H9 (cell line): ENCODE results near the gene SLC9A2. TPM values are rescaled to one million over a fixed set of nuclear protein-coding genes. Genes with fewer than 3 reads are reported as not detected.

Experiments
- DNase-seq: peaks from one replicate; pipeline ENCODE4 v3.0.0-alpha.2; 2017
- H2AFZ ChIP-seq: one replicate; pipeline ENCODE4 v1.6.1; 2013; ENCODE audit warnings: mild to moderate bottlenecking, low read length, control low read depth, moderate library complexity
- H2AK5ac ChIP-seq: 2 replicates; pipeline ENCODE4 v1.6.1; 2013; ENCODE audit warnings: low read length, control low read depth, mixed read lengths; ENCODE audit not compliant: insufficient read length
- H2BK120ac ChIP-seq: one replicate; pipeline ENCODE4 v1.6.1; 2013; ENCODE audit warnings: low read depth, mild to moderate bottlenecking, low read length, control low read depth, inconsistent platforms; ENCODE audit not compliant: poor library complexity, severe bottlenecking
- H2BK12ac ChIP-seq: 2 replicates; pipeline ENCODE4 v1.6.1; 2013; ENCODE audit warnings: low read length, control low read depth, mixed read lengths, low read depth; ENCODE audit not compliant: insufficient read length
- H2BK15ac ChIP-seq: 2 replicates; pipeline ENCODE4 v1.6.1; 2013; ENCODE audit warnings: low read depth, low read length, control low read depth
- H2BK20ac ChIP-seq: one replicate; pipeline ENCODE4 v1.6.1; 2013; ENCODE audit warnings: low read depth, mild to moderate bottlenecking, low read length, control low read depth, inconsistent platforms; ENCODE audit not compliant: poor library complexity, severe bottlenecking
- H2BK5ac ChIP-seq: 2 replicates; pipeline ENCODE4 v1.6.1; 2013; ENCODE audit warnings: low read length, control low read depth, mixed read lengths; ENCODE audit not compliant: insufficient read length
- H3K14ac ChIP-seq: 2 replicates; pipeline ENCODE4 v1.6.1; 2013; ENCODE audit warnings: low read length, control low read depth; ENCODE audit not compliant: insufficient read depth
- H3K18ac ChIP-seq: 2 replicates; pipeline ENCODE4 v1.6.1; 2013; ENCODE audit warnings: low read depth, mild to moderate bottlenecking, mixed read lengths, low read length, control low read depth; ENCODE audit not compliant: insufficient read length
- H3K23ac ChIP-seq: 2 replicates; pipeline ENCODE4 v1.6.1; 2013; ENCODE audit warnings: low read length, control low read depth, mixed read lengths, low read depth; ENCODE audit not compliant: insufficient read length
- H3K23me2 ChIP-seq: 2 replicates; pipeline ENCODE4 v1.6.1; 2013; ENCODE audit warnings: low read depth, mild to moderate bottlenecking, mixed read lengths, low read length, control low read depth; ENCODE audit not compliant: insufficient read length, poor library complexity, severe bottlenecking
- H3K27ac ChIP-seq: 2 replicates; pipeline ENCODE4 v1.5.1; 2013; ENCODE audit warnings: low read length, control low read depth, mixed read lengths, low read depth; ENCODE audit not compliant: insufficient read length
- H3K27me3 ChIP-seq: 2 replicates; pipeline ENCODE4 v1.6.1; 2013; ENCODE audit warnings: low read length, control low read depth, inconsistent platforms; ENCODE audit not compliant: insufficient read depth
- H3K4ac ChIP-seq: 2 replicates; pipeline ENCODE4 v1.6.1; 2013; ENCODE audit warnings: low read depth, mild to moderate bottlenecking, control low read depth, inconsistent platforms, low read length, moderate library complexity
- H3K4me1 ChIP-seq: 2 replicates; pipeline ENCODE4 v1.6.1; 2013; ENCODE audit warnings: low read length, control low read depth, inconsistent platforms; ENCODE audit not compliant: insufficient read depth
- H3K4me2 ChIP-seq: 2 replicates; pipeline ENCODE4 v1.6.1; 2013; ENCODE audit warnings: low read length, control low read depth, mixed read lengths; ENCODE audit not compliant: insufficient read length, insufficient read depth
- H3K56ac ChIP-seq: 2 replicates; pipeline ENCODE4 v1.6.1; 2013; ENCODE audit warnings: low read depth, mild to moderate bottlenecking, mixed read lengths, low read length, control low read depth; ENCODE audit not compliant: insufficient read length
- H3K79me1 ChIP-seq: 2 replicates; pipeline ENCODE4 v1.6.1; 2013; ENCODE audit warnings: low read depth, mild to moderate bottlenecking, moderate library complexity, low read length, control low read depth, inconsistent platforms; ENCODE audit not compliant: insufficient read depth, poor library complexity, severe bottlenecking
- H3K79me2 ChIP-seq: 2 replicates; pipeline ENCODE4 v1.6.1; 2013; ENCODE audit warnings: low read length, control low read depth, inconsistent platforms; ENCODE audit not compliant: insufficient read depth
- H3K9ac ChIP-seq: 2 replicates; pipeline ENCODE4 v1.6.1; 2013; ENCODE audit warnings: low read length, control low read depth, mixed read lengths; ENCODE audit not compliant: insufficient read length; ENCODE audit errors: extremely low read depth
- H3K9me3 ChIP-seq: one replicate; pipeline ENCODE4 v1.6.1; 2013; ENCODE audit warnings: low read depth, low read length, inconsistent platforms; ENCODE audit not compliant: control insufficient read depth
- H3T11ph ChIP-seq: one replicate; pipeline ENCODE4 v1.6.1; 2013; ENCODE audit warnings: mild to moderate bottlenecking, low read length, control low read depth, inconsistent platforms
- H4K20me1 ChIP-seq: one replicate; pipeline ENCODE4 v1.6.1; 2013; ENCODE audit not compliant: control insufficient read depth, insufficient read length, insufficient read depth
- H4K5ac ChIP-seq: 2 replicates; pipeline ENCODE4 v1.6.1; 2013; ENCODE audit warnings: low read depth, mild to moderate bottlenecking, mixed read lengths, low read length, control low read depth; ENCODE audit not compliant: insufficient read length
- H4K8ac ChIP-seq: replicated peaks from 2 replicates; pipeline ENCODE4 v1.6.1; 2013; ENCODE audit warnings: low read length, control low read depth, mixed read lengths, low read depth; ENCODE audit not compliant: insufficient read length
- H4K91ac ChIP-seq: 2 replicates; pipeline ENCODE4 v1.6.1; 2013; ENCODE audit warnings: low read depth, mild to moderate bottlenecking, moderate library complexity, mixed read lengths, low read length, control low read depth; ENCODE audit not compliant: insufficient read length
- H3K27ac Mint-ChIP-seq, 3 experiments: 2 replicates in 2 of 3; 3 replicates in 1 of 3; pipeline ENCODE4 v1.8.0; 2020 to 2021; ENCODE audit warnings: mixed read lengths in 3 of 3, mild to moderate bottlenecking in 1 of 3, moderate library complexity in 1 of 3
- H3K27me3 Mint-ChIP-seq: 2 replicates; pipeline ENCODE4 v1.8.0; 2021; ENCODE audit warnings: low read depth, mild to moderate bottlenecking, moderate library complexity, mixed read lengths
- H3K36me3 Mint-ChIP-seq, 3 experiments: 2 replicates in 2 of 3; 3 replicates in 1 of 3; pipeline ENCODE4 v1.8.0; 2020 to 2021; ENCODE audit warnings: low read depth in 3 of 3, mixed read lengths in 3 of 3; ENCODE audit not compliant: insufficient read depth in 1 of 3
- H3K4me1 Mint-ChIP-seq, 2 experiments: 2 replicates each; pipeline ENCODE4 v1.8.0; 2020; ENCODE audit warnings: mixed read lengths in 2 of 2
- H3K4me3 Mint-ChIP-seq, 2 experiments: 2 replicates in 1 of 2; 3 replicates in 1 of 2; pipeline ENCODE4 v1.8.0; 2020 to 2021; ENCODE audit warnings: mild to moderate bottlenecking in 2 of 2, mixed read lengths in 2 of 2, moderate library complexity in 1 of 2
- H3K9me3 Mint-ChIP-seq, 2 experiments: 2 replicates in 1 of 2; 3 replicates in 1 of 2; pipeline ENCODE4 v1.8.0; 2020; ENCODE audit warnings: mild to moderate bottlenecking in 2 of 2, mixed read lengths in 2 of 2, moderate library complexity in 1 of 2
- CTCF ChIP-seq: fragments of 200-600 bp; sonication (generic); conservative IDR thresholded peaks from 3 replicates; pipeline ENCODE4 v1.8.0; 2021; ENCODE audit warnings: antibody characterized with exemption, mild to moderate bottlenecking
- WGBS: extraction: QIAGEN DNeasy Blood & Tissue Kit; methylation state at CpG from one replicate; pipeline ENCODE4 v1.1.7; 2013; ENCODE audit warnings: missing lambda C conversion rate, low lambda C conversion rate, mixed read lengths; ENCODE audit not compliant: insufficient read length; ENCODE audit errors: extremely low coverage; 5-methylcytosine and 5-hydroxymethylcytosine counted together
- total RNA-seq: library from RNA; stranded (reverse); gene quantifications from 2 replicates; pipeline ENCODE4 v1.2.1, GENCODE V29; 2021

Gene SLC9A2
- total RNA-seq, 1 experiment from 2014 or later: 0.04 TPM

- Histone ChIP-seq H2AFZ (no peak overlapping the region), H3K23me2 (no peaks in the 10 kb centered on the region), H3K23ac (no peak overlapping the region), H3K4me2 (no peak overlapping the region), H4K91ac (no peak overlapping the region), H3K56ac (no peak overlapping the region), H3K27ac (no peak overlapping the region), H2BK5ac (no peak overlapping the region), H4K5ac (no peak overlapping the region), H2BK20ac (no peak overlapping the region), H3K9me3 (no peaks in the 10 kb centered on the region), H4K8ac (no peak overlapping the region), H3K27me3 (no peaks in the 10 kb centered on the region), H3K4me1 (no peaks in the 10 kb centered on the region), H3K4ac (no peak overlapping the region), H2BK15ac (no peak overlapping the region), H3K79me2 (no peaks in the 10 kb centered on the region), H3K9ac (no peak overlapping the region), H3K79me1 (no peaks in the 10 kb centered on the region), H3K14ac (no peak overlapping the region), H2BK12ac (no peak overlapping the region), H3K18ac (no peak overlapping the region), H3T11ph (no peak overlapping the region), H2BK120ac (no peak overlapping the region), H2AK5ac (no peak overlapping the region), H4K20me1 (no peaks in the 10 kb centered on the region)
- TF ChIP-seq CTCF: no peak
- no CpG with 5 or more reads among the region's 2 CpGs for WGBS
- H3K9me3 Mint-ChIP-seq: no peaks in the 10 kb centered on the region
- DNase-seq: no peak
- H3K4me1 Mint-ChIP-seq: 0 out of 4 replicates have a peak, but pooled peaks cover 0 to 2% of the 10 kb centered on the region in 2 experiments
- H3K27ac Mint-ChIP-seq: no peak overlapping the region
- H3K27me3 Mint-ChIP-seq: no peaks in the 10 kb centered on the region; the same call in 1 of the 2 replicates
- no peaks in the 10 kb centered on the region for H3K36me3 Mint-ChIP-seq
- no peak overlapping the region for H3K4me3 Mint-ChIP-seq
Measured at GRCh38 chr2:102601730-102602129, 17.6 kb upstream of the SLC9A2 start.
